Osteocyte (in vitro differentiated cells): ENCODE results near the gene LONRF2. TPM values are rescaled to one million over a fixed set of nuclear protein-coding genes. Genes with fewer than 3 reads are reported as not detected.

Experiments used
- DNase-seq: peaks from one replicate; pipeline ENCODE4 v3.0.0; 2021; ENCODE audit warnings: mixed read lengths; ENCODE audit not compliant: unreplicated experiment; ENCODE audit errors: extremely low spot score
- H3K27ac Mint-ChIP-seq: one replicate; pipeline ENCODE4 v1.8.0; 2021; ENCODE audit warnings: mild to moderate bottlenecking, mixed read lengths; ENCODE audit not compliant: unreplicated experiment
- H3K27me3 Mint-ChIP-seq: one replicate; pipeline ENCODE4 v1.8.0; 2021; ENCODE audit warnings: mixed read lengths; ENCODE audit not compliant: unreplicated experiment
- H3K36me3 Mint-ChIP-seq: one replicate; pipeline ENCODE4 v1.8.0; 2021; ENCODE audit warnings: mixed read lengths; ENCODE audit not compliant: unreplicated experiment
- H3K4me1 Mint-ChIP-seq: one replicate; pipeline ENCODE4 v1.8.0; 2021; ENCODE audit warnings: mixed read lengths; ENCODE audit not compliant: unreplicated experiment
- H3K4me3 Mint-ChIP-seq: one replicate; pipeline ENCODE4 v1.8.0; 2021; ENCODE audit warnings: mild to moderate bottlenecking, moderate library complexity, mixed read lengths; ENCODE audit not compliant: unreplicated experiment
- H3K9me3 Mint-ChIP-seq: one replicate; pipeline ENCODE4 v1.8.0; 2021; ENCODE audit warnings: mixed read lengths; ENCODE audit not compliant: unreplicated experiment
- CTCF ChIP-seq: fragments of 200-600 bp; sonication (generic); IDR thresholded peaks from 2 replicates; pipeline ENCODE4 v1.5.0; 2021; ENCODE audit warnings: antibody characterized with exemption, mild to moderate bottlenecking, moderate library complexity
- total RNA-seq: library from RNA; stranded (reverse); gene quantifications from 2 replicates; pipeline ENCODE4 v1.2.1, GENCODE V29; 2021

LONRF2 gene
- total RNA-seq, 1 donor from 2014 or later = 0.32 TPM

- no peaks in the 10 kb centered on the region for H3K27me3 Mint-ChIP-seq
- no peak for DNase-seq
- H3K4me3 Mint-ChIP-seq = no peak overlapping the region
- no peak for TF ChIP-seq CTCF
- peaks cover 20% of the 10 kb centered on the region for H3K4me1 Mint-ChIP-seq
- no peaks in the 10 kb centered on the region for H3K36me3 Mint-ChIP-seq
- peak overlapping the region; percentile 8 for H3K27ac Mint-ChIP-seq
- no peaks in the 10 kb centered on the region for H3K9me3 Mint-ChIP-seq
Measured at GRCh38 chr2:100245681-100246080, 76.6 kb downstream of the LONRF2 start.

GRCh38 chr2:100244881-100245605 lies 77.3 kb downstream of the LONRF2 start:
- Mint-ChIP-seq H3K9me3 (no peaks in the 10 kb centered on the region), H3K27me3 (no peaks in the 10 kb centered on the region), H3K4me1 (peaks cover 20% of the 10 kb centered on the region), H3K4me3 (no peak overlapping the region), H3K36me3 (no peaks in the 10 kb centered on the region), H3K27ac (peak overlapping the region; percentile 8)
- no peak for TF ChIP-seq CTCF
- no peak for DNase-seq

GRCh38 chr2:100243631-100244030 lies 78.7 kb downstream of the LONRF2 start:
- peak; percentile 25 for DNase-seq
- Mint-ChIP-seq H3K27ac (no peak overlapping the region), H3K9me3 (no peaks in the 10 kb centered on the region), H3K36me3 (no peaks in the 10 kb centered on the region), H3K4me3 (no peak overlapping the region), H3K27me3 (no peaks in the 10 kb centered on the region), H3K4me1 (peaks cover 20% of the 10 kb centered on the region)
- TF ChIP-seq CTCF = no peak

- Mint-ChIP-seq H3K27ac (peak overlapping the region; percentile 38), H3K36me3 (no peaks in the 10 kb centered on the region), H3K4me3 (no peak overlapping the region), H3K27me3 (no peaks in the 10 kb centered on the region), H3K4me1 (peaks cover 24% of the 10 kb centered on the region), H3K9me3 (no peaks in the 10 kb centered on the region)
- TF ChIP-seq CTCF = peak; percentile 89
- DNase-seq = peak; percentile 90
Measured at GRCh38 chr2:100242891-100243619, 79.2 kb downstream of the LONRF2 start.

GRCh38 chr2:100242476-100242875 lies 79.8 kb downstream of the LONRF2 start:
- no peaks in the 10 kb centered on the region for H3K27me3 Mint-ChIP-seq
- H3K36me3 Mint-ChIP-seq = no peaks in the 10 kb centered on the region
- no peak overlapping the region for H3K27ac Mint-ChIP-seq
- peak; percentile 81 for DNase-seq
- H3K9me3 Mint-ChIP-seq = no peaks in the 10 kb centered on the region
- TF ChIP-seq CTCF = no peak
- H3K4me3 Mint-ChIP-seq = no peak overlapping the region
- peaks cover 26% of the 10 kb centered on the region for H3K4me1 Mint-ChIP-seq
